ENCODE data around the gene KCTD16.

KCTD16 gene

DNA sequence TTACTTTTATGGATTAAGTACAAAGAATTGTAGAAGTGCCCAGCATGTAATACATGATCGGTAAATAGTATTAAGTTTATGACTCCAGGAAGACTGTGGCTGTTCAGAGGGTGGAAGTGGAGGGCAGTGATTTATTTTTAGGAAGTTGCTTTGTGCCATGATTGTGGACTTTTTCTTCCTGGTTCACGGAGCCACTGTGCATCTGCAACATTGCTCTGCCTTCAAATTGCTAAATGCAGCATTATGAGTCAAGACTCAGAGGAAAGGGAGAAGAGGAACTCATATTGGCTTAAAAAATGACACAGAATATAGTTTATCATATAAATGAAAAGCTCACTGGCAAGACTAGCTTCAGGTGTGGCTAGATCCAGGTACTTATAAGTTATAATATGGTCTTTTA lies 301.5 kb downstream of the KCTD16 start:
- DNase-seq = no peak

- DNase-seq = no peak
These were observed 303.0 kb downstream of the KCTD16 start for GRCh38 chr5:144473650-144474049.

DNA sequence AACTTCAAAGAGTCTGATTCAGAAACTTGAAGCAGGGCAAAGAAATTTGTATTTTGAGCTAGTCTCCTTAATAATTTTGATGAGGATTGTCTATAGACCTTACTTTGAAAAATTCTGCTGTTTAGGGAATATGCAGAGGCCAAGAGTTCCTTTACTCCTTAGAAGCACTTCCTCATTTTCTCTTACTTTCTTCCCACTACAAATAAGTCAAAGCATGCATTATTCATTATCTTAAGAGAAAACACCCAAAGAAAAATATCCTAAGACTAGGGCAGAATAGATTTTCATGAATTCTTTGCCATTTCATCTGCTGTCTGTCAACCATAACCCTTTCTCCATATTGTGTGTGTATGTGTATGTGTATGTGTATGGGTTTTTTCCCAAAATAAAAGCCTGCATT lies 307.9 kb downstream of the KCTD16 start:
- no peak for DNase-seq

DNA sequence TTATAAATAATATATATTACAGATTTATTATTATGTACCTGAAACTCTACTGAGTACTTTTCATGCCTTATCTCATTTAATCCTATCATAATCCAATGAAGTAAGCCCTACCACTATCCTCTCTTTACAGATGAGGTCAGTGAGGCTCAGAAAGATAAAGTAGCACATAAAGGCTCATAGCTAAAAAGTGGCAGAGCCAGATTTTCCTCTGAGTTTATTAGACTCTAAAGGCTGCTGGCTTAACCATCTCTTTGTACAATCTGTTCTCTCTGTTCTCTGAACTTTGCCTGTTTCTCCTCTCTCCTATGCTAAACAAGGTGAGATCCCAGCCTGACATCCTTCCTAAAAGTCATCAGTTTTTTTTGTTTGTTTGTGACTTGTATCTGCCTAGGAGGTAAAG lies 311.2 kb downstream of the KCTD16 start:
- no peak for DNase-seq

DNA sequence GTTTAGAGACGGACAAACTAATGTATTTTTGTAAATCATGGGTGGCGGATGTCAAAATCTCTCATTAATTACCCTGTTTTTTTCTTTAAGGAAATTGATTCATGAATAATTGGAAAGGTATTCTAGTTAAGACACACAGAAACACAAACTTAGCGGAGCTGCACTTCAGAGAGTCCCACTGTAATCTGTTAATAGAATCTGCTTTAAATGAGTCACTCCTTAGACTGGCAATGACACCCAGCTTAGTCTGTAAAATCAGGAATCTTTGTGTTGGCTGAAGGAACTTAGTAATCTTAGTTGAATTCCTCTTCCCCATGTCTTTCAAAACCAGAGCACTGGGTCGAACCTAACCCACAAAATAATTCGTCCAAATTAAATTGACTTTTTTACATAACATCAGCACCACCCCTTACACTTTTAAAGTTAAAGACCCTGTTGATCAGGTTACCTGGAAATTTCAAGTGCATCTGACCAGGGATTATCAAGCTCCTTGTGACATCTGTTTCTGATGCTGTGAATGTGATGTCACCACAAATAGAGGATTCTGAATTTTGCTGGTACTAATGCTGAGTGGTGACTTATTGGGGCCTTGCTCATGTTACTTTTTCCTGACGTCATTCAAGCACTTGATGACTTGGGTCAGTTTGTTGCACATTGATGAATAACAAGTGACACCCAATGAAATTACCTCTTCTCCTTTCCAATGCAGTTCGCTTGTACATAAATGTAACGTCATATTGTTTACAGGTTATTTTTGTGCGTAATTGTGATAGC lies 313.6 kb downstream of the KCTD16 start:
- DNase-seq = peak; percentile 28

GRCh38 chr5:144485540-144485939 lies 314.9 kb downstream of the KCTD16 start:
- DNase-seq = no peak

DNA sequence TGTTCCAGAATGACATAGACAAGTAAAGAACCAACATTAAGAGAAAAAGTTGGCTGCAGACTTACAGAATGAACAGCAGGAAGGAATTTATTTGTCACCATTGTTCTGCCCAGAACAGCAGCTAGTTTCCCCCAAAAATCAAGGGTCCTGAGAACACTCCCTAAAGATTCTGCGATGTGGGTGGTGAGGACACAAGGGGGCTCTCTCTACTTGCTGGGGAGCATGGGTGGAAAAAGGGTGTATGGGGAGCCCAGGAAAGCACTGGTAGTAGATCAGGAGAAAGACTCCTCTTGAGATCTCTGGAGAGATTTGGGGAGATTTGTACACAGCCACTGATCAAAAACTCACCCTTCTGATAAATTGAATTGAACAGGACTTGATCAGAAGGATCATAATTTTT lies 316.5 kb downstream of the KCTD16 start:
- DNase-seq = no peak

DNA sequence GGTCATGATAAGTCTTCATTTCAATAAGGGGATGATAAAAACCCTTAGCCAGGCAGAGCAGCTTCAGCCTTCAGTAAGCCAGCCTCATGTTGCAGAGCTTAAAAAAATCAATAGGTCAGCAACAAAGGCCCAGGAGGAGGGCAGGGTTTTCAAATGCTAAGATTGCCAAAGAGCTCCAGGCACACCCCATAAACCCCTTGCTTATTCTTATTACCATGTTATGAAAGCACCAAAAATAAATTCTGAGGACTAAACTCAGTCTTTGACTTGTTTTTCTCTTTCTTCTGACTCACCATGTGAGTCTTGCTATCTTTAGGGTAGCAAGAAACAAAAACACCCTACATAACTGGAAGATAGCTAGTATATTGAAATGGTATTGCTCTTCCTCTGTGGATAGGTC lies 317.1 kb downstream of the KCTD16 start:
- DNase-seq = no peak

GRCh38 chr5:144503123-144503522 lies 332.4 kb downstream of the KCTD16 start:
- DNase-seq = no peak

GRCh38 chr5:144504929-144505577 lies 334.4 kb downstream of the KCTD16 start:
- no peak for DNase-seq

DNA sequence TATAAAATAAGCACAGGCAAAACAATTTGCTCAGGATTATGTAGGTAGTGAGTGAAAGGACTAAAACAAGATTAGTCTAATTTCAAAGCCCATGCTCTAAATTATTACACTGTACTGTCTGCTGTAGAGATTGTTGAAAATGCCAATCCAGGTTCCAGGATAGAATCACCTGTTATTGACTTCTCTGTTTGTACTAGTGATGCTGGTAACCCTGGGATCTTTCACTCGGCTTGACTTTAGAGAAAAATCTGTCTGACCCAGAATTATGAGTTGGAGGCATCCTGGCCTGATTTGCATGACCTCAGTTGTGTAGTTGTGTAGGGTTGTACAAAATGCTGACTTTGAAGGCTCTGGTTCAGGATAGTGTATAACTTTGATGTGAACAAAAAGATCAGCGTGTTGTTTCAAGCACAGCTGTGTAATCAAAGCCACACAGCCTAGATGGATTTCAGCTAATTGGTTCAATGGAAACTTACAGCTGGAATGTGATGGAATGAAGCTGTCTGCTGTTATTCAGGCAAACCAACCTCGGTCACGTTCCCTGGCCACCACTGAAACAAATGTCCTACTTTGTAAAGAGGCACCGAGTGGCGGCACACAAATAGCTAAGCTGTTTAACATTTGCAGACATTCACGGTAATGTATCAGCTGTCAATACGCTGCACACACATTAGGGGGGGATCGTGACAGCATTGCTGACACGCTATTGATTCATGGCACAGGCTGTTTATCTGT lies 340.3 kb downstream of the KCTD16 start:
- no peak for DNase-seq

GRCh38 chr5:144511580-144512072 lies 341.0 kb downstream of the KCTD16 start:
- no peak for DNase-seq

GRCh38 chr5:144522698-144523097 lies 352.0 kb downstream of the KCTD16 start:
- no peak for DNase-seq

GRCh38 chr5:144525000-144525399 lies 354.3 kb downstream of the KCTD16 start:
- no peak for DNase-seq

GRCh38 chr5:144531188-144531587 lies 360.5 kb downstream of the KCTD16 start:
- no peak for DNase-seq

All from amniotic stem cell (primary cell).